Embryonic facial prominence (tissue), 1 donor: ENCODE results near the gene STK38.
"Not testable (repeated sequence)": the region's sequence is repeated elsewhere in the genome, so short reads cannot be mapped to it uniquely, and the experiment has no call there.

Experiments used
- DNase-seq: peaks from one replicate; pipeline ENCODE4 v3.0.0-alpha.2; 2016; ENCODE audit errors: extremely low spot score

Gene STK38

DNA sequence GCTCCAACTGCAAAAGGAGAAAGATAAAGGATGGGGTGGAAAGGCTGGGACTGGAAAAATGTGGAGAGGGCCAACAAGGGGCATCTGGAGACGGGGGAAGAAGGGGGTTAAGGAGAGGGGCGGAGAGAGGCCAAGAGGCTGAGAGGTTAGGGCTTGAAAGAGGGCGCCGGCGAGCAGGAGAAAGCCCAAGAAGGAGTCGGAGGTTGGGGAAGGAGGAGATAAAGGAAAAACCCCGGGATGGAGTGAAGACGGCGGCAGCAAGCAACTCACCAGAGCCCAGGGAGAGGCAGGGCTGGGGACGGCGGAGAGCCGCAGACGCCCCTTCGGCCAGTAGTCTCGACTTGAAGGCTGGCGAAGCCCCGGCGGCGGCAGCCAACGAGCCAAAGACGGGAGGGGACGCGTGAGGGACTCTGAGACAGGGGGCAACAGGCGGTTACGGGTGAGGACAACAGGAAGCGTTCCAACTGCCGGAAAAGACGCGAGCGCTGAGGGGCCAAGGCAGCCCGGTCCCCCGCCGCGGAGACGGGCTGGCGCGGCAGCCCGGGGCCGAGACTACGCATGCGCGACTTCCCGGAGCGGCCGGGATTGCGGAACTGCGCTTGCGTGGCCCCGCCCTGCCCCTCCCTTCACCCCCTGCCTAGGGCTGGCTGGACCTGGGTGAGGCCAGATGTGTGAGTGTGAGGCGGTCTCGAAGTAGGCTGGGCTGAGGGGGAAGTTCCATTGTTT lies at the start of gene STK38:
Gene STK38, minus strand, starts transcription at position 560 of the 726 bp plus-strand sequence. CDS start 7,277 bp downstream, outside the sequence.
- DNase-seq, result peak; percentile 76

GRCh38 chr6:36596356-36596755 lies 49.1 kb upstream of the STK38 start:
- no peak for DNase-seq

DNA sequence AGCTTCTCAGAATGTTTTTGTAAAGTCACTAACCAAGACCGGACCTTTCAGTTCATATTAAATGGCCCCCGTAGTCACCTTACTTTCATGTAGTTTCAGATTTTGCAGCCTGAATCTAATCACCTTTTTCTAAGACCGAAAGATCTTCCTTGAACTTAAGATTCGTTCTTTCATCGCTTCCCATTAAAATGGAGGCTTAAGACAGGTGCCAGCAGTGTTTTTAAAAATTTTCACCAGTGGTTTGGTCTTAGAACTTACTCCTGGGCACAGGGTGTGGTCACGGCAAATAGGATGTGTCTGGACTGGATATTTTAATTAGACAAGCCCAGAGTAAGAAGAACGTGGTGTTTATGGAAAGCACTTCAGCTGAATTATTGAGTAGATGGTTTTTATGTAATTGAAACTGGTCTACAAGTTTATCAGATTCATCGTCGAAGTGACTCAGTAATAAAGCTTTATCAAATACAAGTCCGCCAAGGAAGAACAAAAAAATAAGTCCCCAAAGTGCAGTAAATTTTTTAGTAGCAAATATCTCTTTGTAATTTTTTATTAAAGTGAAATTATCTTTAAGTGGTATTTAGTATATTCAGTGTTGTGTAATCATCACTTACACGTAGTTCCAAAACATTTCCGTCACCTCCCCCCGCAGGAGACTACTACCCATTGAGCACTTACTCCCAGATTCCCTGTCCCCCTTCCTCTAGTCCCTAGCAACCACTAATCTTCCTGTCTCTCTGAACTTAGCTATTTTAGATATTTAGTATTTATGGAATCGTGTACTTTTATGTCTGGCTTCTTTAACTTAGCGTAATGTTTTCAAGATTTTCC lies 47.8 kb upstream of the STK38 start:
- DNase-seq, result peak; percentile 42

GRCh38 chr6:36594029-36594815 lies 46.9 kb upstream of the STK38 start, which contains the start of gene SRSF3:
TSS of gene SRSF3 (plus strand) at chr6:36594362. CDS start at chr6:36596763, 2,401 bp downstream.
- peak; percentile 99 for DNase-seq

DNA sequence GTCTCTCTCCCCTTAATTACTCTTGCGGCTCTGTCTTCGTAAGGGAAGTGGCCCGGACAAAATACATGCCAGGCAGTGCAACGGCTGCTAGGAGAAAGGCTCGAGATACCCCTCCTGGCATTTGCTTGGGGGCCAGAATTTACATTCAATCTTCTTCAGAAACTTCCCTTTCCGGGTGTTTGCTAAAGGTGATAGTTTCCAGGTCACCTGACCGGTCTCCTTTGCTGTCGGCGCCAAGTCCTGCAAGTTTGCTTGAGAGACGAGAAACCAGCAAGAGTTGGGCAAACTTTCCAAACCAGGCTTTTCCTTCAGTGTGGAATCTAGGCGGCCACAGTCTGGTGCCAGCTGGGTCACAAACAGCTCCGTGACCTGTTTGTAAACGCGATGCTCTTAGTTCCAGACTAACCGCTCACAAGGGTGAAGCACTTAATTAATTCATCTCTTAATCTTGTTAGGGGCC lies 46.3 kb upstream of the STK38 start:
- peak; percentile 19 for DNase-seq

GRCh38 chr6:36592221-36592655 lies 45.0 kb upstream of the STK38 start:
- no peak for DNase-seq

GRCh38 chr6:36590237-36590636 lies 43.0 kb upstream of the STK38 start:
- DNase-seq, result no peak

- not testable (repeated sequence) for DNase-seq
Measured at GRCh38 chr6:36589025-36589400, 41.7 kb upstream of the STK38 start.

- no peak for DNase-seq
Measured at GRCh38 chr6:36586606-36587005, 39.3 kb upstream of the STK38 start.

GRCh38 chr6:36581716-36582115 lies 34.4 kb upstream of the STK38 start:
- no peak for DNase-seq

- no peak for DNase-seq
Measured at GRCh38 chr6:36580184-36580526, 32.9 kb upstream of the STK38 start.

- no peak for DNase-seq
Measured at GRCh38 chr6:36578431-36578830, 31.2 kb upstream of the STK38 start.

GRCh38 chr6:36578030-36578429 lies 30.8 kb upstream of the STK38 start:
- no peak for DNase-seq

DNA sequence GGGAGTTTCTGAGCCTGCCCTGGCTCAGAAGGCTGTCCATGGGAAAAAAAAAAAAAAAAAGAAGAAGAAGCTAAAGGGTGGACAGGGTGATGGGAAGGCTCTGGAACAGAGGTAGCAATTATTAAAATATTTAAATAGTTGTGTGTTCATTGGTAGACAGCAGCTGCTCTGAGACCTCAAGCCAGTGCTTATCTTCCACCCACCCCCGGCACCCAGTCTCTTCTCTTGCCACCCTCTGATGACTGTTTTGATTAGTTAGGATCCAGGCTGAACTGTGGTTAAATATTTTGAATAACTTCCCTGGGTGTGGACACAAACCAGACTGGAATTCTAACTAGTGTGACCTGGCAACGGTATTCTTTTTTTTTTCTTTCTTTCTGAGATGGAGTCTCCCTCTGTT lies 30.0 kb upstream of the STK38 start:
- no peak for DNase-seq

DNA sequence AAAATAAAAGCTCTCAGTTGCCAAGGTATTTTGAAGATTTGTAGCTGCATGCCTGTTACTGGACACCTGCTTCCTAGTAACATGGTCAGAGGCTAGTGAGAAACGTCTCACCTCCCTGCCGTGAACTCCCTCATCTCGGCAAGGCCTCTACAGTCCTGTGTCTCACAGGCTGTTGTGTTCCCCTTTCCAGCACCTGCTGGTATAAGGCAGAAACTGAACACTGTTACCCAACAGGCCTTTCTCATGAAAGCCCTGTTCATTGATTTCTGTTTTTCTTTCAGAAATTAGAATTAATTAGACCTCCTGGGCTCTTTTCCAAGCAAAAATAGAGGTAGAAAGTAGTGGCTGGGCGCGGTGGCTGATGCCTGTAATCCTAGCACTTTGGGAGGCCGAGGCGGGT lies 29.3 kb upstream of the STK38 start:
- DNase-seq, result no peak

- no peak for DNase-seq
Measured at GRCh38 chr6:36574679-36575078, 27.4 kb upstream of the STK38 start.

- DNase-seq, result not testable (repeated sequence)
Measured at GRCh38 chr6:36572353-36573311, 25.4 kb upstream of the STK38 start.

DNA sequence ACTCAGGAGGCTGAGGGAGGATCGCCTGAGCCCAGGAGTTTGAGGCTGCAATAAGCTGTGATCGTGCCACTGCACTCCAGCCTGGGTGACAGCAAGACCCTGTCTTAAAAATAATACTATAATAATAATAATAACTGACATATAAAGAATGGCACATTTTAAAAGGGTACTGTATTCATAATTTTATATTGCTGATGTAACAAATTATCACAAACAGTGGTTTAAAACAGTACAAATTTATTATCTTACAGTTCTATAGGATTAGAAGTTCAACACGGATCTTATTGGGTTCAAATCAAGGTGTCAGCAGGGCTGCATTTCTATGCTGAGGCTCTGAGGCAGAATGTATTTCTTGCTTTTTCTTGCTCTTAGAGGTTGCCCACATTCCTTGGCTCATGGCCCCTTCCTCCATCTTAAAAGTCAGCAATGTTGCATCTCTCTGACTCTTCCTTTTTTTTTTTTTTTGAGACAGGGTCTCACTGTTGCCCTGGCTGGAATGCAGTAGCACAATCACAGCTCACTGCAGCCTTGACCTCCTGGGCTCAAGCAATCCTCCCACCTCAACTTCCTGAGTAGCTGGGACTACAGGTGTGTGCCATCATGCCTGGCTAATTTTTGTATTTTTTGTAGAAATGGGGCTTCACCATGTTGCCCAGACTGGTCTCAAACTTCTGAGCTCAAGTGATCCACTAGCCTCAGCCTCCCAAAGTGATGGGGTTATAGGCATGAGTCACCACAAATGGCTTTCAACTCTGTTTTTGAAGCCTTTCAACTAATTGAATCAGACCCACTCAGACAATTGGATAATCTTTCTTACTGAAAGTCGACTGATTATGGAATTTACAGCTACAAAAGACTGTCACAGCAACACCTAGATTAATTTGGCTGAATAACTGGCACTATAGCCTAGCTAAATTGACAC lies 24.1 kb upstream of the STK38 start:
- DNase-seq, result no peak

DNA sequence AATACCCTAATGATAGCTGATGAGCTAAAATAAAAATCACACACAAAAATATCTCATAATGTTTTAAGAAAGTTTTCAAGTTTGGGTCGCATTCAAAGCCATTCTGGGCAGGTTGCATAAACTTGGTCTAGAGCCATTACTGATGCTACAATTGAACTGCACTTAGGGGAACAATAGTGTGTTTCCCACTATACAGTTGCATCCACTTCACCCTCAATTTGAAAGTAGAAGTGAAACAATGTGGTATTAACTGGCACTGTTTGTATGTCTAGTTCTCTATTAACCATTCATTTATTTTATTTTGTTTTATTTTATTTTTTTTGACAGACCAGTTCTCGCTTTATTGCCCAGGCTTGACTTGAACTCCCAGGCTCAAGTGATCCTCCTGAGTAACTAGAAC lies 23.0 kb upstream of the STK38 start:
- no peak for DNase-seq

- DNase-seq, result no peak
Measured at GRCh38 chr6:36566418-36566905, 19.2 kb upstream of the STK38 start.
